ENCODE data around the gene RALGPS2.
"Not testable (repeated sequence)": the region's sequence is repeated elsewhere in the genome, so short reads cannot be mapped to it uniquely, and the experiment has no call there.

The RALGPS2 gene

GRCh38 chr1:178946855-178947676 is 222.0 kb downstream of the RALGPS2 start:
- Histone ChIP-seq H4K91ac (ENCODE audit: low read depth, low read length) (no peak overlapping the region), H3K4ac (ENCODE audit: low read depth, low read length) (no peak overlapping the region), H3K36me3 (ENCODE audit: control insufficient read depth in 1 of 2, insufficient read depth in 2 of 2, low read length in 2 of 2) (no peaks in the 10 kb centered on the region), H2AFZ (ENCODE audit: insufficient read depth, low read length, poor library complexity) (no peak overlapping the region), H2BK12ac (ENCODE audit: low read length) (no peak overlapping the region), H4K12ac (ENCODE audit: low read depth, low read length) (no peak overlapping the region), H3K27ac (ENCODE audit: low read depth, low read length) (no peak overlapping the region), H3K4me2 (ENCODE audit: low read length) (no peak overlapping the region), H2AK5ac (ENCODE audit: low read length) (no peak overlapping the region), H3K18ac (ENCODE audit: low read length) (no peak overlapping the region), H3K23ac (ENCODE audit: low read length) (no peak overlapping the region), H3K4me3 (ENCODE audit: low read depth, low read length) (no peak overlapping the region), H2BK5ac (ENCODE audit: low read depth, low read length, poor library complexity) (no peak overlapping the region), H3K4me1 (ENCODE audit: control insufficient read depth in 1 of 2, insufficient read depth in 2 of 2, low read length in 2 of 2) (peaks cover 3 to 5% of the 10 kb centered on the region in 2 experiments), H3K27me3 (ENCODE audit: insufficient read depth, low read length) (no peaks in the 10 kb centered on the region), H3K14ac (ENCODE audit: low read length) (no peak overlapping the region), H3K79me2 (ENCODE audit: control insufficient read depth, insufficient read depth, low read length, poor library complexity) (no peaks in the 10 kb centered on the region), H3K9me3 (ENCODE audit: insufficient read depth, low read depth, low read length) (peaks cover 2% of the 10 kb centered on the region), H4K8ac (ENCODE audit: low read depth, low read length) (no peak overlapping the region), H2BK120ac (ENCODE audit: insufficient read depth, low read length, poor library complexity) (no peak overlapping the region), H3K9ac (ENCODE audit: low read length) (no peak overlapping the region), H3K79me1 (ENCODE audit: low read length) (no peaks in the 10 kb centered on the region)
- DNase-seq, result no peak
- WGBS (ENCODE audit: extremely low coverage, insufficient coverage, insufficient read length), result no CpG with 5 or more reads among the region's 4 CpGs

- no peak overlapping the region for H3K4ac ChIP-seq (ENCODE audit: low read depth, low read length)
- H4K12ac ChIP-seq (ENCODE audit: low read depth, low read length), result no peak overlapping the region
- H3K36me3 ChIP-seq (ENCODE audit: control insufficient read depth in 1 of 2, insufficient read depth in 2 of 2, low read length in 2 of 2), result no peaks in the 10 kb centered on the region
- no peaks in the 10 kb centered on the region for H3K79me2 ChIP-seq (ENCODE audit: control insufficient read depth, insufficient read depth, low read length, poor library complexity)
- H3K4me3 ChIP-seq (ENCODE audit: low read depth, low read length), result no peak overlapping the region
- H4K8ac ChIP-seq (ENCODE audit: low read depth, low read length), result no peak overlapping the region
- no peak overlapping the region for H3K14ac ChIP-seq (ENCODE audit: low read length)
- H3K18ac ChIP-seq (ENCODE audit: low read length), result no peak overlapping the region
- no peaks in the 10 kb centered on the region for H3K79me1 ChIP-seq (ENCODE audit: low read length)
- H3K9ac ChIP-seq (ENCODE audit: low read length), result peak overlapping the region; percentile 31
- no peak overlapping the region for H2BK120ac ChIP-seq (ENCODE audit: insufficient read depth, low read length, poor library complexity)
- H2BK12ac ChIP-seq (ENCODE audit: low read length), result no peak overlapping the region
- peaks cover under 1 to 3% of the 10 kb centered on the region in 2 experiments for H3K4me1 ChIP-seq (ENCODE audit: control insufficient read depth in 1 of 2, insufficient read depth in 2 of 2, low read length in 2 of 2)
- DNase-seq, result peak in 1 of 2 donors; percentile 23
- no peak overlapping the region for H3K4me2 ChIP-seq (ENCODE audit: low read length)
- H2AK5ac ChIP-seq (ENCODE audit: low read length), result no peak overlapping the region
- H3K23ac ChIP-seq (ENCODE audit: low read length), result no peak overlapping the region
- no peak overlapping the region for H2BK5ac ChIP-seq (ENCODE audit: low read depth, low read length, poor library complexity)
- WGBS (ENCODE audit: extremely low coverage, insufficient coverage, insufficient read length), result no CpG with 5 or more reads among the region's 3 CpGs
- H3K27me3 ChIP-seq (ENCODE audit: insufficient read depth, low read length), result no peaks in the 10 kb centered on the region
- peaks cover 2% of the 10 kb centered on the region for H3K9me3 ChIP-seq (ENCODE audit: insufficient read depth, low read depth, low read length)
- no peak overlapping the region for H4K91ac ChIP-seq (ENCODE audit: low read depth, low read length)
- H2AFZ ChIP-seq (ENCODE audit: insufficient read depth, low read length, poor library complexity), result no peak overlapping the region
- H3K27ac ChIP-seq (ENCODE audit: low read depth, low read length), result no peak overlapping the region
Observed at GRCh38 chr1:178947677-178947981, 222.6 kb downstream of the RALGPS2 start.

GRCh38 chr1:178948676-178949075 is 223.6 kb downstream of the RALGPS2 start:
- H2BK120ac ChIP-seq (ENCODE audit: insufficient read depth, low read length, poor library complexity), result no peak overlapping the region
- H4K8ac ChIP-seq (ENCODE audit: low read depth, low read length), result no peak overlapping the region
- no peaks in the 10 kb centered on the region for H3K27me3 ChIP-seq (ENCODE audit: insufficient read depth, low read length)
- DNase-seq, result no peak
- no peak overlapping the region for H2AK5ac ChIP-seq (ENCODE audit: low read length)
- H3K79me1 ChIP-seq (ENCODE audit: low read length), result no peaks in the 10 kb centered on the region
- no peak overlapping the region for H3K4me2 ChIP-seq (ENCODE audit: low read length)
- H2BK12ac ChIP-seq (ENCODE audit: low read length), result no peak overlapping the region
- H3K23ac ChIP-seq (ENCODE audit: low read length), result no peak overlapping the region
- H3K36me3 ChIP-seq (ENCODE audit: control insufficient read depth in 1 of 2, insufficient read depth in 2 of 2, low read length in 2 of 2), result no peaks in the 10 kb centered on the region
- H3K79me2 ChIP-seq (ENCODE audit: control insufficient read depth, insufficient read depth, low read length, poor library complexity), result no peaks in the 10 kb centered on the region
- H3K18ac ChIP-seq (ENCODE audit: low read length), result no peak overlapping the region
- H2BK5ac ChIP-seq (ENCODE audit: low read depth, low read length, poor library complexity), result no peak overlapping the region
- H4K91ac ChIP-seq (ENCODE audit: low read depth, low read length), result no peak overlapping the region
- no peaks in the 10 kb centered on the region for H3K4me1 ChIP-seq (ENCODE audit: control insufficient read depth in 1 of 2, insufficient read depth in 2 of 2, low read length in 2 of 2)
- H4K12ac ChIP-seq (ENCODE audit: low read depth, low read length), result no peak overlapping the region
- H3K27ac ChIP-seq (ENCODE audit: low read depth, low read length), result no peak overlapping the region
- no peak overlapping the region for H2AFZ ChIP-seq (ENCODE audit: insufficient read depth, low read length, poor library complexity)
- WGBS (ENCODE audit: extremely low coverage, insufficient coverage, insufficient read length), result no CpG with 5 or more reads among the region's 4 CpGs
- H3K9me3 ChIP-seq (ENCODE audit: insufficient read depth, low read depth, low read length), result peaks cover 2% of the 10 kb centered on the region
- H3K14ac ChIP-seq (ENCODE audit: low read length), result no peak overlapping the region
- no peak overlapping the region for H3K4ac ChIP-seq (ENCODE audit: low read depth, low read length)
- H3K9ac ChIP-seq (ENCODE audit: low read length), result no peak overlapping the region
- no peak overlapping the region for H3K4me3 ChIP-seq (ENCODE audit: low read depth, low read length)

- not testable (repeated sequence) for H3K36me3 ChIP-seq (ENCODE audit: control insufficient read depth in 1 of 2, insufficient read depth in 2 of 2, low read length in 2 of 2); H3K79me2 ChIP-seq (ENCODE audit: control insufficient read depth, insufficient read depth, low read length, poor library complexity); H2AK5ac ChIP-seq (ENCODE audit: low read length); H2AFZ ChIP-seq (ENCODE audit: insufficient read depth, low read length, poor library complexity); H3K14ac ChIP-seq (ENCODE audit: low read length); H2BK5ac ChIP-seq (ENCODE audit: low read depth, low read length, poor library complexity); H3K79me1 ChIP-seq (ENCODE audit: low read length); H3K4me3 ChIP-seq (ENCODE audit: low read depth, low read length); H2BK12ac ChIP-seq (ENCODE audit: low read length); H4K91ac ChIP-seq (ENCODE audit: low read depth, low read length); H3K27ac ChIP-seq (ENCODE audit: low read depth, low read length); H2BK120ac ChIP-seq (ENCODE audit: insufficient read depth, low read length, poor library complexity); H3K23ac ChIP-seq (ENCODE audit: low read length); H3K4ac ChIP-seq (ENCODE audit: low read depth, low read length); H3K4me1 ChIP-seq (ENCODE audit: control insufficient read depth in 1 of 2, insufficient read depth in 2 of 2, low read length in 2 of 2); H3K9ac ChIP-seq (ENCODE audit: low read length); H3K9me3 ChIP-seq (ENCODE audit: insufficient read depth, low read depth, low read length); H3K27me3 ChIP-seq (ENCODE audit: insufficient read depth, low read length); H3K18ac ChIP-seq (ENCODE audit: low read length); H4K12ac ChIP-seq (ENCODE audit: low read depth, low read length); H3K4me2 ChIP-seq (ENCODE audit: low read length); H4K8ac ChIP-seq (ENCODE audit: low read depth, low read length); DNase-seq
- WGBS (ENCODE audit: extremely low coverage, insufficient coverage, insufficient read length), result no CpG with 5 or more reads among the region's 4 CpGs
Observed at GRCh38 chr1:178949866-178950265, 224.8 kb downstream of the RALGPS2 start.
